Measurements from ENCODE around the gene ADAMTS10. TPM values are rescaled to one million over a fixed set of nuclear protein-coding genes. Genes with fewer than 3 reads are reported as not detected.

ADAMTS10 gene
- total and polyA plus RNA-seq, 2 of the 13 experiments (the other 11 are each of a cell fraction or from before 2014, with no cell fraction given): 0.49 to 1.7 TPM

- TF ChIP-seq KDM5A (IDR thresholded peaks at IDR 0.05; ENCODE audit: borderline replicate concordance, low read length) (no peak), SUZ12 (IDR thresholded peaks at IDR 0.05; ENCODE audit: low read depth, low read length) (no peak), MED1 (CRISPR knock-in tag; IDR thresholded peaks at IDR 0.05) (peak; percentile 68; the same call in 1 of the 2 replicates), HNF1A (IDR thresholded peaks at IDR 0.05; ENCODE audit: low read depth) (no peak; the same call in 1 of the 2 replicates), HNF1A (CRISPR knock-in tag; IDR thresholded peaks at IDR 0.05; ENCODE audit: borderline replicate concordance) (no peak), ZNF607 (CRISPR knock-in tag; IDR thresholded peaks at IDR 0.05; ENCODE audit: borderline replicate concordance) (no peak), DMAP1 (CRISPR knock-in tag; IDR thresholded peaks at IDR 0.05) (peak; percentile 43; the same call in 1 of the 2 replicates), ZNF276 (CRISPR knock-in tag; IDR thresholded peaks at IDR 0.05; ENCODE audit: low read depth) (no peak), SMAD1 (CRISPR knock-in tag; IDR thresholded peaks at IDR 0.05; ENCODE audit: borderline replicate concordance, low read depth) (0 out of 2 replicates have a peak, but pooled peaks have one; percentile 19), STAT5B (CRISPR knock-in tag; IDR thresholded peaks at IDR 0.05) (no peak), MLXIP (CRISPR knock-in tag; IDR thresholded peaks at IDR 0.05; ENCODE audit: borderline replicate concordance) (no peak), SIX1 (CRISPR knock-in tag; IDR thresholded peaks at IDR 0.05; ENCODE audit: borderline replicate concordance) (no peak), ZNF382 (CRISPR knock-in tag; IDR thresholded peaks at IDR 0.05; ENCODE audit: borderline replicate concordance) (no peak), HHEX (CRISPR knock-in tag; IDR thresholded peaks at IDR 0.05) (no peak), JDP2 (CRISPR knock-in tag; IDR thresholded peaks at IDR 0.05; ENCODE audit: borderline replicate concordance) (no peak), HNRNPH1 (optimal IDR thresholded peaks at IDR 0.05; ENCODE audit: low read depth, low read length) (no peak), ZNF691 (CRISPR knock-in tag; IDR thresholded peaks at IDR 0.05; ENCODE audit: borderline replicate concordance, low read depth) (no peak), TBP (CRISPR knock-in tag; IDR thresholded peaks at IDR 0.05) (no peak), ZNF468 (CRISPR knock-in tag; IDR thresholded peaks at IDR 0.05) (no peak), EEA1 (CRISPR knock-in tag; IDR thresholded peaks at IDR 0.05; ENCODE audit: borderline replicate concordance) (no peak), KMT2B (CRISPR knock-in tag; IDR thresholded peaks at IDR 0.05) (no peak), YEATS2 (CRISPR knock-in tag; IDR thresholded peaks at IDR 0.05; ENCODE audit: borderline replicate concordance) (no peak)
These were observed 27.6 kb upstream of the ADAMTS10 start (continued) for GRCh38 chr19:8638078-8638619.

All from HepG2 (cell line).